GM19397 (cell line): ENCODE data around the gene BRAP.
"Not testable (repeated sequence)": the region's sequence is repeated elsewhere in the genome, so short reads cannot be mapped to it uniquely, and the experiment has no call there.

Experiments used
- ATAC-seq: cut with Tn5 transposase; IDR thresholded peaks from one replicate; pipeline ENCODE4 v1.9.1; 2021; ENCODE audit warnings: mild to moderate bottlenecking, moderate library complexity; ENCODE audit not compliant: unreplicated experiment

The BRAP gene

DNA sequence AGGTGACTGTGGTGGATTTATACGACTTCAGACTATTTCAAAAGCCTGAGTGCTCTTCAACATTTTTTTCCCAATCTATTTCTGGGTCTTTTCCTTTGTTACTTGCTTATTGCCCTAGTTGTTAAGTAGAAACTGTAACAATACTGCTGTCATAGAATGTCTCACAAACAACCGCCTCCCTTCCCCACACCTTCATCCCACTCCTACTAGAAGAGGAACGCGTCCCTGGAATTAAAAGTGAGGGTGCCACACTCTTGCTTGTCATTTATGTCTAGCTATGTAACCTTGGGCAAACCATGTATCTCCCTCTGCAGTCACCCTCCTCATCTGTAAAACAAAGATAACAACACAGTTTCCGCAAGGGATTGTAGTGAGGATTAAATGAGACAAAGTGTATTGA lies 8.6 kb downstream of the BRAP start:
- ATAC-seq, result no peak

DNA sequence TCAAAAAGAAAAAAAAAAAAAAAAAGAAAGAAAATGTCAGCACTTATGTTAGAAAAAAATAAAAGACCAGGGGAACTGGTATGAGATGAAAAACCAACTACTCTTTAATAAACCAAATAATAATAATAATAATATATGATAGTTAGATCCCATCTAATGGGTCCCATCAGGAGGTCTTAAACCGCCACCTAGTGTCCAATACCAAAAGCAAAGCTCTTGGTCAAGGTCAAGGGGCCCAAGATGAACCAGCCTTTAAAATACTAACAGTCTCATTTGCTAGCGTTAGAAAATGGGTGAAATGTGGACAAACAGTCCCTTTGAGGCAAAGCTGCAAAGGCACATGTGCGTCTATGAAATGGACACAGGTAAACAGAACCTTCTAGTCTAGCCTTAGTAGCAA lies 12.3 kb downstream of the BRAP start:
- ATAC-seq, result no peak

DNA sequence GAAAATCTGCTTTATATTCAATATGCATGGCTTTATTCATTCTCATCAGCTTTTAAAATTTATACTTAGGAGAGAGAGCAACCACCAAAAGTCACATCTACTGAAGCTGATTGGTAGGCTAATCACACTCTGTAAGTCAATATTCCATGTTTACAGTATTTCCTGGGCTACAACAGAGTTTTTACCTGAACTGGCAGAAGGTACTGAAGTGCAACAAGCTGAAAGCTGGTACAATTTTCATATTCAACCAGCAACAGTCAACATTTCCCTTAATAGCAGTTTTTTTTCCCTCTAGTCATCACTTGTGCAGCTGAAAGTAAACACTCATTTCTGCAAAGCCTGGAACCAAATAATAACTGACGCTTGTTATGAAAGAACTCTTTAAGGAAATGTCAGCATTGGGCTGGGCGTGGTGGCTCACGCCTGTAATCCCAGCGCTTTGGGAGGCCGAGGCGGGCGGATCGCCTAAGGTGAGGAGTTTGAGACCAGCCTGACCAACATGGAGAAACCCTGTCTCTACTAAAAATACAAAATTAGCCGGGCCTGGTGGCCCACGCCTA lies 12.9 kb downstream of the BRAP start:
- ATAC-seq, result no peak

DNA sequence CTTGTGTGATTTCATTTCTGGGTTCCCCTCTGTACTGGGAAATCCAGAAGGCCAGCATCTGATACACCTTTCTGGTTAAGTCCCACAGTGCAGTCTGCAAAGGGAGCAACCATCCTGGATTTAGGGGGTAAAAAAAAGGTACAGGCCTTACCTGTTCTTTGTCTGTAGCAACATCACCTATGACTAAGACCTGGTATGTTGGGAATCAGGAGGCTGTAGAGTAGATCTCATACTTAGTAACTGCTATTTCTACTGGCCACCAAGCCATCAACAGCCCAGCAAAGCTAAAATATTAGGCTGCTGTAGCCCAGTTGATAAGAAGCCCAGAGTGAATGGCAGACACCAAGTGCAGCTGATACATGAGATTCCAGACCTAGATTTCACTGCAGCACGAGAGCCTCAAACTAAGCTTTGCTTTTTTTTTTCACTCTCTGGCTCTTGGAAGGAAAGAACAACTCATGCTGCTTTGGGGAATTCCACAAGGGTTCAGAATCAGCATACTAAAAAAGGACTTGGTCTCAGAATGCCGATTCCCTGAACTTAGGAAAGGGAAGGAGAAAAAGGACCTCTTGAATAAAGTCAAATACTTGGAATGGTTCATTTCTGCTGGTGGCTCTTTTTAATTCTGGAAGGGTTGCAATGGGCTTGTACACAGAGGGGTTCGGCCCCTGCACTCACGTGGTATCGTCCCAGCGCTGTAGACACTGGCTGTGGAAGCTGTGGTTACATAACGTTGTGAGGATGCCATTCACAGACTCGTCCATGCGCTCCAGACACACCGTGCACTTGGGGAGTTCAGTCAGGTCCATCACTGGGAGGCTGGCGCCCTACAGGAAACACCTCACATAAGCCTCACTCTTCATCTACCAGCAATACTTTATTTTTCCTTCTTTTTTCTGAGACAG lies 20.5 kb downstream of the BRAP start:
- no peak for ATAC-seq

DNA sequence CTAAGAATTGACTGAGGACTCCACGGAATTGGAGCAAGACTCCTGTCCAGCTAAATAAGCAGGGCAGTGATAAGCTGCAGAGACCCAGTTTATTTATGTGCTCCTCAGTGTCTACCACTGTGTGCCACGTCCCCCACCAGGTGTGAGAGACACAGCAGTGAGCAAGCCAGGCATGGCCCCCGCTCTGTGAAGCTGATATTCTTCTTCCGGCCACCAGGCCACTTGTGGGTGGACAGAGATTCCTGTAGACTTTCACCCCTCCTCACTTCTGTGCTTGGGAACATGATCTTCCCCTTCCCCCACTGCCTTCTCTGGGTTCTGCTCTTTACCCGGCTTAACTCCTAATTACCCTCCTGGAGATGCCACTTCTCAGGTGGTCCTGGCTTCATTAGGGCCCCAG lies 21.3 kb downstream of the BRAP start:
- ATAC-seq, result no peak

DNA sequence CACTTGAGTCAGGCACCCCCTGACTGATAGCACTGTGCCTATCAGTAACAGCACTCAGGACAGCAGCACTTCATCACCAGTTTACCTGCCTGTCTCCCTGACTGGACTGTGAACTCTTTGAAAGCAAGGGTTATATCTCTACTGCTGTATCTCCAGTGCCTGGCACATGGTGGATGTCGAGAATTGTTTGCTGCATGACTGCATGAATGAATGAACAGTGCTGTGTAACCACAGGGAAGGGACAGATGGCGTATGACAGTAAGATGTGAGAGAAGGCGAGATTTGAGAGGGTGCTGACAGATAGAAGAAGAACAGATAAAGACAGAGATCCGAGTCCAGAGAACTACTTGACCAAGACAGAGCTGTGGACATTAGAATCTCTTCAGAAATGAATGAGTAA lies 29.7 kb downstream of the BRAP start:
- no peak for ATAC-seq

DNA sequence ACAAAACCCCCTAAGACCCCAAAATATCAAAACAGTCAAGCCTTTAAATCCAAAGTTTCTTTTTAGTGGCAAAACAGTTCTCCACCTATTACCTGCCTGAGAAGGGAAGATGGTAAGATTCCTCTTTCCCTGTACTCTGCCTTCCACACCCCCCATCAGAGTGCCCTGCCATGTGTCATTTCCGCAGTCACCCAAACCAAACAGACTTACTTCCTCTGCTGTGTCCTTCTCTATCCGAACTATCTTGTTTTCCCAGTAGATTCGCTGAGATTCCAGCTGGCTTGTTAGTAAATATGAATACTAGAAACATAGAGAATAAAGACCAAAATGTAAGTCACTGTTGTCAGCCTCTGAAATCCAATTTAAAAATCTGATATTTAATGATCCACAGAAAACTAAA lies 30.4 kb downstream of the BRAP start:
- ATAC-seq, result no peak

DNA sequence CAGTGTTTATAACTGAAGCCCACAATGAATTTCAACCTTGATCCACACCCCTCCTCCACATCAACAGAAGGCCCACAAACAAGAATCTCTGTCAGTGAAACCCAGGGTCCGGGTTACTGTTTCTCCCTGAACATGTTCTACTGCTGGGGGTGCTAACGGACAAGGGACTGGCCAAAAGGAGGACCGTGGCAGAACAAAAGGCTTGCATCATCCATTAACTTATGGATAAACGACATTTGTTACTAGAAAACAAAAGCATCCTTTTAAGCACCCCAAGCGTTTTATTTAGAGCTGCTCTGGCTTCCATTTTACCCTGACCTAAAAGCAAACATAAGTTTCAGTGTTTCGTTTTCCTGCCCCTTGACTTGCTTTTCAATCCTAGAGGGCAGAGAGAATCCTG lies 32.2 kb downstream of the BRAP start:
- ATAC-seq, result no peak

DNA sequence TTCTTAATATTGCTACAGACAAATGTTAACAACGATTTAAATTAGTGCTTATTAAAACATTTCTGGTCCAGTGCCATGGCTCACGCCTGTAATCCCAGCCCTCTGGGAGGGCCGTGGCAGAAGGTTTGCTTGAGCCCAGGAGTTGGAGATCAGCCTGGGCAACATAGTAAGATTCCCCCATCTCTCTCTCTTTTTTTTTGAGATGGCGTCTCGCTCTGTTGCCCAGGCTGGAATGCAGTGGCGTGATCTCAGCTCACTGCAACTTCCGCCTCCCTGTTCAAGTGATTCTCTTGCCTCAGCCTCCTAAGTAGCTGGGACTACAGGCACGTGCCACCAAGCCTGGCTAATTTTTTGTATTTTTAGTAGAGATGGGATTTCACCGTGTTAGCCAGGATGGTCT lies 33.2 kb downstream of the BRAP start:
- not testable (repeated sequence) for ATAC-seq

DNA sequence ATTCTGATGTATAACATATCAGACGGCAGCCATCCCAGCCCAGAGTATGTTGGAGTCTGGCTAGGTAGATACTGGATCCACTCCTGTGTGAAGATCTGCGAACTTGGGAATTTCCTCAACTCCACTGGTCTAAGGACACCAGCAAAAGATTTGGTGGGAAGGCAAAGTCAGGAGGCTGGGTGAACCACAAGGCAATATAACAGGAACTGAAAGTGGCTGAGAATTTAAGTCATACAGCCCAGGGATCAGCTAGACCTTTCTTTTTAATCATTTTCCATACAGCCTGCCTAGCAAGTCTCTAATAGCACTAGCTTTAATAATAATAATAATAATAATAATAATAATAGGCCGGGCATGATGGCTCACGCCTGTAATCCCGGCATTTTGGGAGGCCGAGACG lies 34.8 kb downstream of the BRAP start:
- no peak for ATAC-seq

DNA sequence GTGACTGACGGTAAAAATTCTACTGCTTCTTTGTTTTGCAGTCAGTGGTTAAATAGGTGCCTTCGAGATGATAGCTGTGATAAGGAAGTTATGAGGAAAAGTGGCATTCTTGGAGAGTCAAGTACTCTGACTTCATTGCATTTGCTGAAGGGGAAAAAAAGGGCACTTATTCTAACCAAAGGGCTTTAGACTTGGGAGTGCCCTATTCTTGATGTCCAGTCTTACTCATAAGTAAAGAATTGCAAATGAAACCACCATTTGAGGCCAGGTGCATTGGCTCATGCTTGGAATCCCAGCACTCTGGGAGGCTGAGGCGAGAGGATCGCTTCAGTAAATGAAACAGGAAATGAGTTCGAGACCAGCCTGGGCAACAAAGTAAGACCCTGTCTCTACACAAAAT lies 40.3 kb downstream of the BRAP start:
- no peak for ATAC-seq

DNA sequence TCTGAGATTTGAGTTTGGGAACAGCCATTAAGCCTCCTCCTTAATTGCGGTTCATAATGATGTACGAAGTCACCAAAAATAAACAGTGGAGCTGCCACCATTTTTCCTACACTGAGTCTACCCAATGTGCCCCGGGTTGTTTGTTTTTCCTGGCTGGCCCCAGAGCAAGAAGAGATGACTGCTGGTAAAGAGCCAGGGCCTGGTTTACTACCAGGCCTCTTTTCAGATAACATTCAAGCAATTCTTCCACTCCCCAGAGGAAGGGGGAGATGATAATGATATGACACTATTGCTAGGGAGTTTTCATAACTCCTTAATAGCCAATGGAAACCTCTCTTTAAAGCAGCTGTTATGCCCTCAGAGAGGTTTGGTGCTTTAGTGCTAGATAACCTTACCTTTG lies 42.3 kb downstream of the BRAP start:
- no peak for ATAC-seq

DNA sequence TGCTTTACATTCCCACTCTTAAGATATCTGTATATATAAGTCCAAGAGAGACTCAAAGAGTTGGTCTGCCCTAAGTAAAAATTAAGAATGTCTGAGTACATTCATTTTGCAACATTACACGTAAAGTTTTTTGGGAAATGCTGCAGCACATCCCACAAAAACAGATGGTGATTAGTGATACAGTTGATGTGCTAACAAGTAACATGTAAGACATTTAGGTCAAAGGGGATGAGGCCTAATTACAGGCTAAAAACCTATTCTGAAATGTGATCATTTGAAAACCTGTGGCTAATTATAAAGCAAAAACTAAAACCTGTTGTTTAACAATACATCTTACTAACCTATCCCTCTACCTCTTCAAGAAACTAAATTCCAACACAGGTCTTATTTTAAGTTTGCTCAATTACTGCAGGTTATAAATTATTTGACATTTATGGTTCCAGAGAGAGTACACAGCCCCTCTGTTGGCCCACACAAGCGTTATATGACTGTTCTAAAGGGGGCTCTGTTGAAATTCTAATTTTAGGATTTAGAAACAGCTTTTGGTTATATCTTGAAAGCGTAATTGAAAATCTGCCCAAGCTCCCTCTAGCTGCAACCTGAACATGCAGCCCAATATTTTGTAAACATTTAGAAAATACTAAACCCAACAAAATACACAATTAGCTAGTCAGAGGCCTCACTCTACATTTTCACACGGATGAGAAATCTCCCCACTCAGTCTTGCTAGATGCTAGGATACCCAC lies 42.9 kb downstream of the BRAP start:
- no peak for ATAC-seq

DNA sequence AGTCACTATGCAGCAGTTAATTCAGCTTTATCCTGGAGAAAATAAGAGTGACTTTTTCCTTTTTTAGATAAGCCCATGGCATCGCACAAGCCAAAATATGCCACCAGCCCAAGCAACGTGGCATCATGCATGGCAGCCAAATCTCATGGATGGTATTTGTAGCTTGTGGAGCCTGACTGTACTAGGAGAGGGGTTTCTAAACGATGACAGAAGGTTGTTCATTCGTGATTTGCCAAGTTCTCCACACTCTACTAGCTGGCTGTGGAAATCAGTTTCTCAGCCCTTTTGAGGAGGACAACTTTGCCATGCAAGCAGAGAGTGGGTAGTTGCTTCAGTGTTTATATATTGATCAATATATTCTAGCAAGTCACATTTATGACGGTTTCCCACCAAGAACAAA lies 45.2 kb downstream of the BRAP start:
- ATAC-seq, result no peak

DNA sequence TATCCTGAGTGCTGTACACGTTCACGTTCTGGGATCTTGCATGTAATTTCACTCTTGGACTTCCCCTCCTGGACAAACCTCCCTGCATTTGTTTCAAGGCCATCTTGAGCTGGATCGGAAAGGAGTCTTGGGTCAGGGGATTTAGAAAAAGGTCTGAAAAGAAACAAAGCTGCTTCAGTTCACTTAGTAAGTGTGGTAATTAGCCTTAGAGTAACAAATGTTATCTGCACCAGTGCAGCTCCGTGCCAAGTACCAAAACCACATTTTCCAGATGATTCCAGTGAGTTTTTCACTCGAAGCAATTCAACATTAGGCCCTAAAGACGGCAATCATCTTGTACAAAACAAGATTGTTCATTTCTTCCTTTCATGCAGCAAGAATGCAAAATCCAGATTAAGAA lies 47.2 kb downstream of the BRAP start:
- ATAC-seq, result no peak

DNA sequence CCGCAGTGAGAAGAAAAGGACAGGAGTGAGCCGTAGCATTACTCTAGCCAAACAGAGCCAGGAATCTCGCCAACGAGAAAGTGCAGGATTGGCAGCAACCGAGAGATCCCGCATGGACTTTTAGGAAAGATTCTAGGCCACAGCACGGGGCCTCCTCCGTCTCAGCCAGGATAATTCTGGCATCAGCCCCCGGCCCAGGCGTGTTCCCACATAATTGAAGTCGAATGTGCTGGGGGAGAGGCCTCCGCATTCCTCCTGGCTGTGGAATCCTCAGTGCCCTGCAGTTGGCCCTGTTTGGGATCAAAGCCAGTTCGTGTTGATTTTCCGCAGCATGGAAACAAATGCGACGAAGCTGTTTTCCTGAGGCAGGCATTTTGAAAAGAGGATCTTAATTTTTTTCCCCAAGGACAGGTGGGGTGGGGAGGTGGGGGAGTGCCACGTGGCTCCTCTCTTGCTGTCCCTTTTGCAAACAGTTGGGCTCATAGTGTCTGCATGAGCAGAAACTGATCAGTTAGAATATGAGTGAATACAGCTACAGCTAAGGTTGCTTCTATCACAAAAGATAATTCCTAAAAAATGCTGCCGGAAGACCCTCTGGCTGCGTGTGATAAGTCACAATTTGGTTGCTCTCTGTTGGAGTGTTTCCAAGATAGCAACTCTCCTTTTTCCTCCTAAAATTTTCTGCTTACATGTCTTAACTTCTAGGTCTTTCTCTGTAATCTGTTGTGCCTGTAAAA lies 49.4 kb downstream of the BRAP start:
- ATAC-seq, result no peak

DNA sequence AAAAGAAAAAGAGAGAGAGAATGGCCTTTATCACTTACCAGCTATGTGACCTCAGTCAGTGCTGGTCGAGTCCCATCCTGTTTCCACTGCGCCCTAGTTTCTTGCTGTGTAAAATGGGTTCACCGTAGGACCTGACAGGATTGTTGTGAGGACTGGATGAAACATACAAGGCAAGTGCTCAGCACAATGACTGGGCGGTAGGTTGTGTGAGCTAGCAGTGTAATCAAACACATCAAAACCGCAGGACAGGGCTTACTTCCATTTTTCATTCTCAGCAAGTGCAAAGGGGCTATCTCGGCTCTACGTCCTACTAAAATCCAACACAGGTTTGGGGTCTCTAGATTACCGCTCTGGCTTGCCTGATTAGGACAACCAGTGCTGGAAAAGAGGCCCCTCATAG lies 50.2 kb downstream of the BRAP start:
- ATAC-seq, result no peak

DNA sequence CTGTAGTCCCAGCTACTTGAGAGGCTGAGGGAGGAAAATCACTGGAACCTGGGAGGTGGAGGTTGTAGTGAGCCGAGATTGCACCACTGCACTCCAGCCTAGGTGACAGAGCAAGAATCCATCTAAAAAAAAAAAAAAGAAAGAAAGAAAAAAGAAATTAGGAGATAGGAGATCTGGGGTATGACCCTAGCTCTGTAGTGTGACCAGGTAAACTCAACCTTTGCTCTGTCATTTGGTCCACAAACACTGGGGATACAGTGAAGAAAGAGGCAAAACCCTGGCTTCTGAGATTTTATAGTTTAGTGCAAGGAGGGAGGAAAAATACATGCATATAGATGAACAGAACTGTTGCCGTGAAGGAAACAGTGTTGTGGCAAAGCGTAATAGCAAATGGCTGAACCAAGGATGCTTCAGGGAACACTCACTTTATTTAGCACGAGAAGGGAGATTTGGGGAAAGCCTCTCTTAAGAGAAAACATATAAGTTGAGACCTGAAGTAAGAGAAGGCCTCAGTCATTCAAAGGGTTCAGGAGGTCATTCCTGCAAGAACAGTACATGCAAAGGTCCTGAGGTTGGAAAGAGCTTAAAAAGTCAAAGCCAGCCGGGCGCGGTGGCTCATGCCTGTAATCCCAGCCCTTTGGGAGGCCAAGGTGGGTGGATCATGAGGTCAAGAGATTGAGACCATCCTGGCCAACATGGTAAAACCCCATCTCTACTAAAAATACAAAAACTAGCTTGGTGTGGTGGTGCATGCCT lies 57.1 kb downstream of the BRAP start:
- no peak for ATAC-seq

DNA sequence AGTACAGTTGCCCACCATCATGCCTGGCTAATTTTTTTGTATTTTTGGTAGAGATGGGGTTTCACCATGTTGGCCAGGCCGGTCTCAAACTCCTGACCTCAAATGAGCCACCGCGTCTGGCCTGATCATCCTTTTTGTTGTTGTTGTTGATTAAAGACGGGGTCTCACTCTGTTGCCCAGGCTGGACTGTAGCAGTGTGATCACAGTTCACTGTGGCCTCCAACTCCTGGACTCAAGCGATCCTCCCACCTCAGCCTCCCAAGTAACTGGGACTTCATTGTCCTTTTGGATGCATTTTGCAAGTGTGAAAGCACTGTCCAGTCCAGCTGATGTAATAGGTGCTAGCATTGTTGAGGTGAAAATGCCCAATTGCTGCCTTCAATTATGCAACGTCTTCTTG lies 59.5 kb downstream of the BRAP start:
- no peak for ATAC-seq

DNA sequence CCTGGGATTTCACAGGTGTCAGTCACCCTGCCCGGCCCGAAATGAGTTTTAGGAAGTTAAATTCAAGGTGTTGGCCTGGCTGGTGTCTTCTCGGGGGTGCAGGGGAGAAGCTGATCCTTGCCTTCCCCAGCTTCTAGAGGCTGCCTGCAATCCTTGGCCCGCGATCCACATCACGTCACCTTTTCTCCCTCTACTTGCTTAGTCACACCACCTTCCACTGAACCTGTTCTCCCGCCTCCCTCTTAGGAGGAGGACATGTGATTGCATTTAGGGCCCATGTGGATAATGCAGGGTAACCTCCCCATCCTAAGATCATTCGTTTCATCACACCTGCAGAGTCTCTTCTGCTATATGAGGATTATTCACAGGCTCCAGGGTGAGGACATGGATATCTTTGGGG lies 61.2 kb downstream of the BRAP start:
- no peak for ATAC-seq

DNA sequence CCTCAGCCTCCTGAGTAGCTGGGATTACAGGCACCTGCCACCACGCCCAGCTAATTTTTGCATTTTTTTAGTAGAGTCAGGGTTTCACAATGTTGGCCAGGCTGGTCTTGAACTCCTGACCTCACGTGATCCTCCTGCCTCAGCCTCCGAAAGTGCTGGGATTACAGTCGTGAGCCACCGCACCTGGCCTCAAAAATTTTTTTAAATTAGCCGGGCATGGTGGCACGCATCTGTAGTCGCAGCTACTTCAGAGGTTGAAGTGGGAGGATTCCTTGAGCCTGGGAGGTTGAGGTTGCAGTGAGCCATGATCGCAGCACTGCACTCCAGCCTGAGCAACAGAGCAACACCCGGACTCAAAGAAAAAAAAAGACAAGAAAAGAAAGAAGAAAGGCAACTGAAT lies 67.9 kb downstream of the BRAP start:
- not testable (repeated sequence) for ATAC-seq
